HG03045 (cell line): ENCODE results near the gene TCL1B.

Experiments used
- ATAC-seq: cut with Tn5 transposase; IDR thresholded peaks from one replicate; pipeline ENCODE4 v1.9.1; 2021; ENCODE audit warnings: mild to moderate bottlenecking, moderate library complexity; ENCODE audit not compliant: unreplicated experiment

TCL1B gene

GRCh38 chr14:95666450-95666849, 19.8 kb upstream of the TCL1B start:
- no peak for ATAC-seq

GRCh38 chr14:95667249-95667693, 19.0 kb upstream of the TCL1B start:
- no peak for ATAC-seq

GRCh38 chr14:95668235-95668772, 17.9 kb upstream of the TCL1B start:
- no peak for ATAC-seq

GRCh38 chr14:95674613-95675012, 11.6 kb upstream of the TCL1B start:
- no peak for ATAC-seq

- ATAC-seq = no peak
Observed at GRCh38 chr14:95675486-95675885, 10.7 kb upstream of the TCL1B start.

- ATAC-seq = no peak
Observed at GRCh38 chr14:95677179-95677835, 8.9 kb upstream of the TCL1B start.

- ATAC-seq = no peak
Observed at GRCh38 chr14:95679148-95679815, 6.9 kb upstream of the TCL1B start.

GRCh38 chr14:95679998-95680735, 6.1 kb upstream of the TCL1B start:
- no peak for ATAC-seq

- ATAC-seq = no peak
Observed at GRCh38 chr14:95681153-95681552, 5.1 kb upstream of the TCL1B start.

- no peak for ATAC-seq
Observed at GRCh38 chr14:95683793-95684192, 2.4 kb upstream of the TCL1B start.

GRCh38 chr14:95686935-95687334, 709 bp downstream of the TCL1B start:
- ATAC-seq = no peak

GRCh38 chr14:95689441-95689840, 3.2 kb downstream of the TCL1B start:
- no peak for ATAC-seq

- no peak for ATAC-seq
Observed at GRCh38 chr14:95690815-95691214, 4.6 kb downstream of the TCL1B start.

- no peak for ATAC-seq
Observed at GRCh38 chr14:95691591-95691990, 5.4 kb downstream of the TCL1B start.

GRCh38 chr14:95692109-95692508, 5.9 kb downstream of the TCL1B start:
- ATAC-seq = no peak

- ATAC-seq = no peak
Observed at GRCh38 chr14:95695051-95695450, 8.8 kb downstream of the TCL1B start.

GRCh38 chr14:95695913-95696312, 9.7 kb downstream of the TCL1B start:
- ATAC-seq = no peak

GRCh38 chr14:95696741-95697140, 10.5 kb downstream of the TCL1B start:
- ATAC-seq = no peak

GRCh38 chr14:95697764-95698163, 11.5 kb downstream of the TCL1B start:
- ATAC-seq = peak; percentile 55

GRCh38 chr14:95698287-95698686, 12.1 kb downstream of the TCL1B start:
- ATAC-seq = no peak

GRCh38 chr14:95699412-95699811, 13.2 kb downstream of the TCL1B start:
- ATAC-seq = peak; percentile 57
